ENCODE results near the gene PTPRU.
"Not testable (repeated sequence)": the region's sequence is repeated elsewhere in the genome, so short reads cannot be mapped to it uniquely, and the experiment has no call there.

PTPRU gene

GRCh38 chr1:29298246-29298645 lies 61.9 kb downstream of the PTPRU start:
- H3K4me2 ChIP-seq (ENCODE audit: low read depth, low read length): no peak overlapping the region
- no peaks in the 10 kb centered on the region for H3K79me2 ChIP-seq (ENCODE audit: low read length)
- H3K27me3 ChIP-seq (replicated peaks; ENCODE audit: insufficient read depth, low read length): peaks cover 91% of the 10 kb centered on the region
- no peaks in the 10 kb centered on the region for H3K36me3 ChIP-seq (replicated peaks; ENCODE audit: insufficient read depth, low read length)
- no peaks in the 10 kb centered on the region for H3K9me3 ChIP-seq (replicated peaks; ENCODE audit: insufficient read depth, low read length)
- no peaks in the 10 kb centered on the region for H4K20me1 ChIP-seq (ENCODE audit: insufficient read depth, low read length)
- H3K4me1 ChIP-seq (ENCODE audit: low read length): no peaks in the 10 kb centered on the region
- no peak overlapping the region for H3K4me3 ChIP-seq (ENCODE audit: low read length)
- no peak overlapping the region for H2AFZ ChIP-seq (ENCODE audit: low read length)
- no peak for DNase-seq
- H3K9ac ChIP-seq (ENCODE audit: low read length): no peak overlapping the region
- no peaks in the 10 kb centered on the region for H3F3A ChIP-seq (ENCODE audit: insufficient read depth, low read length)
- no peak overlapping the region for H3K27ac ChIP-seq (ENCODE audit: low read length)
- no peaks in the 10 kb centered on the region for H3K9me2 ChIP-seq (replicated peaks; ENCODE audit: insufficient read depth, low read length)
- TF ChIP-seq EZH2phosphoT487 (IDR thresholded peaks at IDR 0.05; ENCODE audit: low read length): no peak

GRCh38 chr1:29299446-29299845 lies 63.1 kb downstream of the PTPRU start:
- Histone ChIP-seq H3K4me3 (ENCODE audit: low read length) (no peak overlapping the region), H3K27me3 (replicated peaks; ENCODE audit: insufficient read depth, low read length) (peaks cover 91% of the 10 kb centered on the region), H3K36me3 (replicated peaks; ENCODE audit: insufficient read depth, low read length) (no peaks in the 10 kb centered on the region), H3K27ac (ENCODE audit: low read length) (no peak overlapping the region), H3K9ac (ENCODE audit: low read length) (no peak overlapping the region), H3K9me2 (replicated peaks; ENCODE audit: insufficient read depth, low read length) (no peaks in the 10 kb centered on the region), H3K4me2 (ENCODE audit: low read depth, low read length) (no peak overlapping the region), H3F3A (ENCODE audit: insufficient read depth, low read length) (no peaks in the 10 kb centered on the region), H2AFZ (ENCODE audit: low read length) (no peak overlapping the region), H4K20me1 (ENCODE audit: insufficient read depth, low read length) (no peaks in the 10 kb centered on the region), H3K9me3 (replicated peaks; ENCODE audit: insufficient read depth, low read length) (no peaks in the 10 kb centered on the region), H3K4me1 (ENCODE audit: low read length) (no peaks in the 10 kb centered on the region), H3K79me2 (ENCODE audit: low read length) (no peaks in the 10 kb centered on the region)
- TF ChIP-seq EZH2 (optimal IDR thresholded peaks at IDR 0.05; ENCODE audit: low read depth, low read length): no peak
- no peak for DNase-seq

- H3K9me3 ChIP-seq (replicated peaks; ENCODE audit: insufficient read depth, low read length); H3K4me1 ChIP-seq (ENCODE audit: low read length); H3K4me3 ChIP-seq (ENCODE audit: low read length); H4K20me1 ChIP-seq (ENCODE audit: insufficient read depth, low read length); H3K9me2 ChIP-seq (replicated peaks; ENCODE audit: insufficient read depth, low read length); H3K36me3 ChIP-seq (replicated peaks; ENCODE audit: insufficient read depth, low read length); H3K79me2 ChIP-seq (ENCODE audit: low read length); H3F3A ChIP-seq (ENCODE audit: insufficient read depth, low read length); H3K9ac ChIP-seq (ENCODE audit: low read length); H3K27ac ChIP-seq (ENCODE audit: low read length); H3K4me2 ChIP-seq (ENCODE audit: low read depth, low read length); H2AFZ ChIP-seq (ENCODE audit: low read length); DNase-seq: not testable (repeated sequence)
- peaks cover 91% of the 10 kb centered on the region for H3K27me3 ChIP-seq (replicated peaks; ENCODE audit: insufficient read depth, low read length)
These were observed 65.4 kb downstream of the PTPRU start for GRCh38 chr1:29301732-29302131.

GRCh38 chr1:29303201-29304024 lies 67.1 kb downstream of the PTPRU start:
- H3K9me3 ChIP-seq (replicated peaks; ENCODE audit: insufficient read depth, low read length): no peaks in the 10 kb centered on the region
- H3K4me1 ChIP-seq (ENCODE audit: low read length): no peaks in the 10 kb centered on the region
- no peaks in the 10 kb centered on the region for H3F3A ChIP-seq (ENCODE audit: insufficient read depth, low read length)
- H3K27me3 ChIP-seq (replicated peaks; ENCODE audit: insufficient read depth, low read length): peaks cover 89% of the 10 kb centered on the region
- H3K36me3 ChIP-seq (replicated peaks; ENCODE audit: insufficient read depth, low read length): no peaks in the 10 kb centered on the region
- H2AFZ ChIP-seq (ENCODE audit: low read length): no peak overlapping the region
- no peaks in the 10 kb centered on the region for H3K79me2 ChIP-seq (ENCODE audit: low read length)
- no peak overlapping the region for H3K4me3 ChIP-seq (ENCODE audit: low read length)
- H3K4me2 ChIP-seq (ENCODE audit: low read depth, low read length): no peak overlapping the region
- DNase-seq: no peak
- H3K9ac ChIP-seq (ENCODE audit: low read length): no peak overlapping the region
- no peak overlapping the region for H3K27ac ChIP-seq (ENCODE audit: low read length)
- H3K9me2 ChIP-seq (replicated peaks; ENCODE audit: insufficient read depth, low read length): no peaks in the 10 kb centered on the region
- H4K20me1 ChIP-seq (ENCODE audit: insufficient read depth, low read length): no peaks in the 10 kb centered on the region
- TF ChIP-seq EZH2 (optimal IDR thresholded peaks at IDR 0.05; ENCODE audit: low read depth, low read length) (no peak), CTCF (IDR thresholded peaks at IDR 0.05; ENCODE audit: low read length) (no peak), EZH2phosphoT487 (IDR thresholded peaks at IDR 0.05; ENCODE audit: low read length) (no peak)
